HEK293T (cell line): Measurements from ENCODE around the gene LSM4.

ENCODE experiments used
- CTCF ChIA-PET: fragments of 350-600 bp; formaldehyde crosslinking; extraction: SDS; loops from one replicate; lab custom pipeline; 2021; ENCODE audit warnings: antibody characterized with exemption, inconsistent platforms; lab: Yijun Ruan, JAX
- POLR2A ChIA-PET: fragments of 350-600 bp; formaldehyde crosslinking; extraction: SDS; loops from one replicate; lab custom pipeline; 2020; ENCODE audit warnings: antibody characterized with exemption, inconsistent platforms; lab: Yijun Ruan, JAX
- DNase-seq: peaks from one replicate; pipeline ENCODE4 v3.0.0; 2012; ENCODE audit warnings: mixed read lengths; ENCODE audit errors: extremely low spot score
- ARNT ChIP-seq: fragments of 450-650 bp; IDR thresholded peaks from 2 replicates; pipeline ENCODE4 v1.6.1; 2017; ENCODE audit warnings: mild to moderate bottlenecking
- BHLHE40 ChIP-seq: fragments of 450-650 bp; IDR thresholded peaks from 2 replicates; pipeline ENCODE4 v1.6.1; 2016; ENCODE audit warnings: mild to moderate bottlenecking, moderate library complexity, borderline replicate concordance
- CTBP1 ChIP-seq: fragments of 450-650 bp; IDR thresholded peaks from 2 replicates; pipeline ENCODE4 v1.6.1; 2016; ENCODE audit warnings: borderline replicate concordance
- ELF4 ChIP-seq: fragments of 450-650 bp; IDR thresholded peaks from 2 replicates; pipeline ENCODE4 v1.6.1; 2017; ENCODE audit warnings: antibody characterized with exemption
- FOXA1 ChIP-seq: fragments of 450-650 bp; IDR thresholded peaks from 2 replicates; pipeline ENCODE4 v1.6.1; 2016; ENCODE audit warnings: mild to moderate bottlenecking
- FOXK2 ChIP-seq: fragments of 450-650 bp; IDR thresholded peaks from 2 replicates; pipeline ENCODE4 v1.6.1; 2016; ENCODE audit warnings: mild to moderate bottlenecking
- FOXM1 ChIP-seq: fragments of 450-650 bp; IDR thresholded peaks from 2 replicates; pipeline ENCODE4 v1.6.1; 2017; ENCODE audit warnings: mild to moderate bottlenecking, borderline replicate concordance
- HDGF ChIP-seq: fragments of 450-650 bp; IDR thresholded peaks from 2 replicates; pipeline ENCODE4 v1.6.1; 2017; ENCODE audit warnings: antibody characterized with exemption, borderline replicate concordance
- L3MBTL2 ChIP-seq: fragments of 450-650 bp; conservative IDR thresholded peaks from 2 replicates; pipeline ENCODE4 v1.6.1; 2016; ENCODE audit warnings: mild to moderate bottlenecking
- LEF1 ChIP-seq: fragments of 450-650 bp; IDR thresholded peaks from 2 replicates; pipeline ENCODE4 v1.6.1; 2017; ENCODE audit warnings: mild to moderate bottlenecking, borderline replicate concordance
- NFRKB ChIP-seq: fragments of 450-650 bp; IDR thresholded peaks from 2 replicates; pipeline ENCODE4 v1.6.1; 2016; ENCODE audit warnings: mild to moderate bottlenecking, moderate library complexity
- PKNOX1 ChIP-seq: fragments of 450-650 bp; IDR thresholded peaks from 2 replicates; pipeline ENCODE4 v1.6.1; 2016
- SP1 ChIP-seq: fragments of 450-650 bp; IDR thresholded peaks from 2 replicates; pipeline ENCODE4 v1.6.1; 2017
- SUZ12 ChIP-seq: fragments of 450-650 bp; IDR thresholded peaks from 2 replicates; pipeline ENCODE4 v1.6.1; 2016; ENCODE audit warnings: mild to moderate bottlenecking
- TARDBP ChIP-seq: fragments of 450-650 bp; IDR thresholded peaks from 2 replicates; pipeline ENCODE4 v1.6.1; 2016
- ZNF384 ChIP-seq: fragments of 450-650 bp; IDR thresholded peaks from 2 replicates; pipeline ENCODE4 v1.6.1; 2016

Gene LSM4

GRCh38 chr19:18265582-18265981, 57.3 kb downstream of the LSM4 start:
- no peak for TF ChIP-seq ARNT
- TF ChIP-seq LEF1 = no peak
- no peak for TF ChIP-seq NFRKB
- TF ChIP-seq FOXA1 = no peak
- TF ChIP-seq SUZ12 = no peak
- no peak for TF ChIP-seq ZNF384
- TF ChIP-seq TARDBP = no peak
- no peak for TF ChIP-seq FOXM1
- TF ChIP-seq SP1 = no peak
- no peak for TF ChIP-seq BHLHE40

GRCh38 chr19:18264971-18265540, 57.8 kb downstream of the LSM4 start:
- ChIA-PET POLR2A (interaction anchor here (1.3 kb wide), 1 partner anchor 17 kb away, joined by 4 read pairs; the partner anchor contains the start of gene JUND), CTCF (interaction anchor here (1.5 kb wide), 1 partner anchor 13 kb away, joined by 3 read pairs; no protein-coding TSS in a partner anchor)
- DNase-seq = no peak
- TF ChIP-seq FOXA1 (no peak), FOXK2 (no peak), NFRKB (no peak), CTBP1 (no peak), BHLHE40 (no peak), ZNF384 (no peak), SP1 (no peak), ELF4 (no peak), LEF1 (no peak)

More at GRCh38 chr19:18265582-18265981, 57.3 kb downstream of the LSM4 start:
- ChIA-PET CTCF (interaction anchor here (1.5 kb wide), 1 partner anchor 13 kb away, joined by 3 read pairs; no protein-coding TSS in a partner anchor), POLR2A (no interaction called here)
- no peak for DNase-seq

GRCh38 chr19:18264137-18264854, 58.6 kb downstream of the LSM4 start:
- DNase-seq = no peak
- ChIA-PET CTCF (interaction anchor here (0.8 to 1.5 kb wide), 2 partner anchors 12 to 15 kb away, joined by 3 read pairs; no protein-coding TSS in a partner anchor), POLR2A (interaction anchor here (1.3 kb wide), 1 partner anchor 17 kb away, joined by 4 read pairs; the partner anchor contains the start of gene JUND)
- TF ChIP-seq NFRKB = no peak

GRCh38 chr19:18263324-18264136, 59.3 kb downstream of the LSM4 start:
- ChIA-PET POLR2A (interaction anchor here (0.6 to 1.8 kb wide), 4 partner anchors 18 to 60 kb away, joined by 3 to 6 read pairs (median 4); partner anchors contain the start of genes JUND and LSM4), CTCF (interaction anchor here (0.8 to 1.2 kb wide), 3 partner anchors 8 to 16 kb away, joined by 3 read pairs; no protein-coding TSS in a partner anchor)
- TF ChIP-seq CTBP1 (no peak), FOXM1 (no peak), FOXA1 (no peak), BHLHE40 (no peak), SP1 (no peak)
- DNase-seq = no peak

GRCh38 chr19:18262917-18263316, 60.0 kb downstream of the LSM4 start:
- CTCF ChIA-PET = interaction anchor here (1.0 to 1.2 kb wide), 2 partner anchors 9 to 15 kb away, joined by 3 read pairs; no protein-coding TSS in a partner anchor

GRCh38 chr19:18262144-18262543, 60.7 kb downstream of the LSM4 start:
- POLR2A ChIA-PET = interaction anchor here (1.4 to 1.8 kb wide), 2 partner anchors 19 to 61 kb away, joined by 4 to 6 read pairs; partner anchors contain the start of genes JUND and LSM4

More at GRCh38 chr19:18262917-18263316, 60.0 kb downstream of the LSM4 start:
- POLR2A ChIA-PET = interaction anchor here (0.6 to 1.8 kb wide), 3 partner anchors 18 to 60 kb away, joined by 3 to 6 read pairs (median 4); partner anchors contain the start of genes JUND and LSM4
- no peak for DNase-seq
- TF ChIP-seq L3MBTL2 = no peak
- TF ChIP-seq SP1 = no peak
- no peak for TF ChIP-seq ELF4
- TF ChIP-seq BHLHE40 = no peak
- TF ChIP-seq TARDBP = no peak
- TF ChIP-seq FOXM1 = no peak
- no peak for TF ChIP-seq ZNF384
- no peak for TF ChIP-seq ARNT
- no peak for TF ChIP-seq NFRKB
- no peak for TF ChIP-seq FOXA1

More at GRCh38 chr19:18262144-18262543, 60.7 kb downstream of the LSM4 start:
- no peak for TF ChIP-seq BHLHE40
- no peak for TF ChIP-seq CTBP1
- no peak for TF ChIP-seq FOXK2
- TF ChIP-seq SUZ12 = no peak
- TF ChIP-seq NFRKB = no peak
- TF ChIP-seq HDGF = no peak
- TF ChIP-seq ARNT = no peak
- TF ChIP-seq TARDBP = no peak
- TF ChIP-seq PKNOX1 = no peak
- TF ChIP-seq LEF1 = no peak
- TF ChIP-seq FOXM1 = no peak
- no peak for TF ChIP-seq SP1
- TF ChIP-seq FOXA1 = no peak
- TF ChIP-seq L3MBTL2 = no peak
- no peak for TF ChIP-seq ELF4
- no peak for TF ChIP-seq ZNF384
- DNase-seq = no peak
- CTCF ChIA-PET = interaction anchor here (0.8 kb wide), 1 partner anchor 39 kb away, joined by 3 read pairs; no protein-coding TSS in a partner anchor
